Measurements from ENCODE around the gene HBS1L.

The HBS1L gene

DNA sequence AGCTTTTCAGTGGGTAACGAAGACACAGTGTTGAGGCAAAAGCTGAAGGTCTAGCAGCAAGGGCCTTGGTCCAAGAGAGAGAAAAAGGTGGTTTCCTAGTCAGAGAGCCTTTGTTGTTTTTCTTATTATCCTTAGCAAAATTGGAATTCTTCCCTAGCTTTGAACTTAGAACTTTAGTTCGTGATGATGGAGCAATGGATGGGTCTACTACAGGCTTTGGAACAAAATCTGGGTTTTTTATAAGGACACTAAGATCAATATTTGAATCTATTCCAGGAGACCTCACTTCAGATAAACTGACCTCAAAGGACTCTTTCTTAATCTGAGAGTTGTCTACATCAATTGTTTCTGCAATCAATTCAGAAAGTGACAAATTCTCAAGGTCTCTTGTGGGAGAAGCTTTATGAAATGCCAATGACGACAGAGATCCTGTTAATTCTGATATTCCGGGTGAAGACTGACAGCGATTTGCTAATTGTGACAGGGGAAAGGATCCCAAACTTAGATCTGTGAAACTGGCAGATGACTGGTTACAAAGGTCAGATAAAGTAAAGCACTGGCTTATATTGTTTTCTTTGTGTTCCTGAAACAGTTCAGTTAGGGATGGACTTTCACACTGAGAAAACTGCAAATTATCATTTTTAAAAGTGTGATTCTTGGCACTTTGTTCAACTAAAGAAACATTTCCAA lies 17.7 kb downstream of the HBS1L start:
- H3K4me3 Mint-ChIP-seq, result no peak overlapping the region

DNA sequence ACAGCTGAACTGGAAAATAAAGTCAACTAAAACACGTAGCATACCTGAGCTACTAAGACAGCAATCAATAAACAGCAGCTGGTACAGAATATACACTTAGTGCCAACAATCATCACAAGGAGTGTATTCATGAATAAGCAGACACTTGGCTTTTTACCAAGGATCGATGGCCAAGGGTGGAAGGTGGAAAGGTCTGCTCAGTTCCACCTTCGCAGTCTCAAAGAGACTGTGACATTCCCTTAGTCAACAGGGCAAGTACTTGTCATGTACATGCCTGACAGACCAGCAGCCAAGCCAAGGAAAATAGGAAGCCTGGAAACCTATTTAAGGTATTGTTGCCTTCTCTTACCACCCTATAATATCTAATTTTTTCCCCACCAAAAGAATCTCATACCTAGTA lies 21.4 kb downstream of the HBS1L start:
- Mint-ChIP-seq H3K4me3 (no peak overlapping the region), H3K27me3 (ENCODE audit: low read depth, poor library complexity) (no peaks in the 10 kb centered on the region), H3K27ac (no peak overlapping the region), H3K4me1 (no peaks in the 10 kb centered on the region), H3K9me3 (no peaks in the 10 kb centered on the region), H3K36me3 (ENCODE audit: low read depth) (peaks cover 49% of the 10 kb centered on the region)
- TF ChIP-seq, protein P1, sequence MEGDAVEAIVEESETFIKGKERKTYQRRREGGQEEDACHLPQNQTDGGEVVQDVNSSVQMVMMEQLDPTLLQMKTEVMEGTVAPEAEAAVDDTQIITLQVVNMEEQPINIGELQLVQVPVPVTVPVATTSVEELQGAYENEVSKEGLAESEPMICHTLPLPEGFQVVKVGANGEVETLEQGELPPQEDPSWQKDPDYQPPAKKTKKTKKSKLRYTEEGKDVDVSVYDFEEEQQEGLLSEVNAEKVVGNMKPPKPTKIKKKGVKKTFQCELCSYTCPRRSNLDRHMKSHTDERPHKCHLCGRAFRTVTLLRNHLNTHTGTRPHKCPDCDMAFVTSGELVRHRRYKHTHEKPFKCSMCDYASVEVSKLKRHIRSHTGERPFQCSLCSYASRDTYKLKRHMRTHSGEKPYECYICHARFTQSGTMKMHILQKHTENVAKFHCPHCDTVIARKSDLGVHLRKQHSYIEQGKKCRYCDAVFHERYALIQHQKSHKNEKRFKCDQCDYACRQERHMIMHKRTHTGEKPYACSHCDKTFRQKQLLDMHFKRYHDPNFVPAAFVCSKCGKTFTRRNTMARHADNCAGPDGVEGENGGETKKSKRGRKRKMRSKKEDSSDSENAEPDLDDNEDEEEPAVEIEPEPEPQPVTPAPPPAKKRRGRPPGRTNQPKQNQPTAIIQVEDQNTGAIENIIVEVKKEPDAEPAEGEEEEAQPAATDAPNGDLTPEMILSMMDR (IDR thresholded peaks at IDR 0.05), result no peak
- no peak for DNase-seq

More for the DNA sequence above, 17.7 kb downstream of the HBS1L start:
- TF ChIP-seq, protein P1 (IDR thresholded peaks at IDR 0.05), result no peak
- Mint-ChIP-seq H3K27me3 (ENCODE audit: low read depth, poor library complexity) (no peaks in the 10 kb centered on the region), H3K9me3 (no peaks in the 10 kb centered on the region), H3K27ac (peak overlapping the region; percentile 32), H3K4me1 (no peaks in the 10 kb centered on the region), H3K36me3 (ENCODE audit: low read depth) (peaks cover 56% of the 10 kb centered on the region)
- no peak for DNase-seq

DNA sequence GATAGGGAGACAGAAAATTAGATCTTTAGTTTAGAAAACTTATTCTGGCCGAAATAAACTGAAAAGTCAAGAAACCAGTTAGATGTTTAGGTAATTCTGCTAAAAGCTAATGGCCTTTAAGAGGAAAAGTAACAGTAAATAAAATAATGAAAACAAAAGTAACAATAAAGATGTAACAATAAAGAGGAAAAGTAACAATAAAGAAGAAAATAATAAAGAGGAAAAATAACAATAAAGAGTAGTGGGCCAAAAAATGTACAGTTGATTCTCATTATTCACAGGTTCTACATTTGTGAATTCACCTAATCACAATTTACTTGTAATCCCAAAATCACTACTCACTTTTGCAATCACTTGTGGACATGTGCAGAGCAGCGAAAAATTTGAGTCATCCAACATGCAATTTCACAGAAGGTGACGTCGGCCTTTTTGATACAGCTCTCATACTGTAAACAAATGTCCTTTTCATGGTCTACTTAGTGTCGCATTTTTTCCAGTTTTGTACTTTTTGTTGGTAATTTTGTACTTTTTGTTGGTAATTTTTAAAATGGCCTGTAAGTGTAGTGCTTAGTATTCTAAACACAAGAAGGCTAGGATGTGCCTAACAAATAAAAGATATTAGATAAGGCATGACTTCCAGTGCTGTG lies 24.0 kb downstream of the HBS1L start:
- H3K27ac Mint-ChIP-seq, result peak overlapping the region; percentile 10
- H3K4me3 Mint-ChIP-seq, result no peak overlapping the region
- peaks cover 47% of the 10 kb centered on the region for H3K36me3 Mint-ChIP-seq (ENCODE audit: low read depth)

DNA sequence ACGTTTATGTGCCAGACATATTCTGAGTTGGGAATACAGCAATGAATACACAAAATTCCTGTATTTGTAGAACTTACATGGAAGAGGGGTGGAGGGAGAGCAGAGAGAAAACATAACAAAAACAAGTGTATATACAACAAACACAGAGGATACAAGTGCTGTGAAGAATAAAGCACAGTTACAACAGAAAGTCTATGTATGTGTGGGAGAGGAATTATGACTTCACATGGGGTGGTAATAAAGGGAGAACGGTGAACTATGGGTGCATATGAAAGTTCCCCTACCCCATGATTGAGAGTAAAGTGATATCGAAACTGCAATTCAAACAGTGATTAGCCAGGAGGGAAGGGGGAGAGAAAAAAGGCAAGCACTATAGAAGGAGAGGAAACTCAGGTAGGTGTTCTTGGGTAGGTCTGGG lies 24.6 kb downstream of the HBS1L start:
- TF ChIP-seq, protein P1 (IDR thresholded peaks at IDR 0.05), result no peak
- no peak overlapping the region for H3K4me3 Mint-ChIP-seq
- H3K36me3 Mint-ChIP-seq (ENCODE audit: low read depth), result peaks cover 51% of the 10 kb centered on the region
- H3K9me3 Mint-ChIP-seq, result no peaks in the 10 kb centered on the region
- H3K27me3 Mint-ChIP-seq (ENCODE audit: low read depth, poor library complexity), result no peaks in the 10 kb centered on the region
- peaks cover 6% of the 10 kb centered on the region for H3K4me1 Mint-ChIP-seq
- no peak for DNase-seq
- H3K27ac Mint-ChIP-seq, result peak overlapping the region; percentile 10

More for the DNA sequence above, 24.0 kb downstream of the HBS1L start:
- H3K4me1 Mint-ChIP-seq, result peaks cover 2% of the 10 kb centered on the region
- TF ChIP-seq, protein P1 (IDR thresholded peaks at IDR 0.05), result no peak
- DNase-seq, result no peak
- no peaks in the 10 kb centered on the region for H3K9me3 Mint-ChIP-seq
- no peaks in the 10 kb centered on the region for H3K27me3 Mint-ChIP-seq (ENCODE audit: low read depth, poor library complexity)

DNA sequence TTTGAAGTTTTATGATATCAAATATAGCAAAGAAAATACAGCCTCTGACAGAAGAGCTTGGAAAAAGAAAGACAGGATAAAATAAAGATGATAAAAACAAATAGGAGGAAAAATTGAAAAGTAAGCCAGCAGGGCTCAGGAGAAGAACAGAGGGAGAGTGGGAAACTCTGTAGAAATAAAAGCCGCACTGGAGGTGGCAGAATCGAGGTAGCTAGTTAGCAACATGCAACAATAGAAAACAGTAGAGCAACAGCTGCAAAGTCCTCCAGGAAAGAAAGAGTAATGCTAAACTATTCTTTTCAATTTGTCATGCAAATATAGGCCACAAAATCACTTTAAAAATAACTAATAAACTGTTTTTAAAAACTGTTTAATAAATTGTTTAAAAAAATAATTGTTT lies 28.8 kb downstream of the HBS1L start:
- Mint-ChIP-seq H3K4me1 (peaks cover 6% of the 10 kb centered on the region), H3K9me3 (no peaks in the 10 kb centered on the region), H3K4me3 (no peak overlapping the region), H3K36me3 (ENCODE audit: low read depth) (peaks cover 30% of the 10 kb centered on the region), H3K27me3 (ENCODE audit: low read depth, poor library complexity) (no peaks in the 10 kb centered on the region), H3K27ac (no peak overlapping the region)
- DNase-seq, result no peak
- TF ChIP-seq, protein P1 (IDR thresholded peaks at IDR 0.05), result no peak
